GM21619 (cell line): ENCODE results near the gene HERPUD1.

Experiments used
- ATAC-seq: cut with Tn5 transposase; IDR thresholded peaks from one replicate; pipeline ENCODE4 v1.9.1; 2021; ENCODE audit not compliant: unreplicated experiment

HERPUD1 gene

DNA sequence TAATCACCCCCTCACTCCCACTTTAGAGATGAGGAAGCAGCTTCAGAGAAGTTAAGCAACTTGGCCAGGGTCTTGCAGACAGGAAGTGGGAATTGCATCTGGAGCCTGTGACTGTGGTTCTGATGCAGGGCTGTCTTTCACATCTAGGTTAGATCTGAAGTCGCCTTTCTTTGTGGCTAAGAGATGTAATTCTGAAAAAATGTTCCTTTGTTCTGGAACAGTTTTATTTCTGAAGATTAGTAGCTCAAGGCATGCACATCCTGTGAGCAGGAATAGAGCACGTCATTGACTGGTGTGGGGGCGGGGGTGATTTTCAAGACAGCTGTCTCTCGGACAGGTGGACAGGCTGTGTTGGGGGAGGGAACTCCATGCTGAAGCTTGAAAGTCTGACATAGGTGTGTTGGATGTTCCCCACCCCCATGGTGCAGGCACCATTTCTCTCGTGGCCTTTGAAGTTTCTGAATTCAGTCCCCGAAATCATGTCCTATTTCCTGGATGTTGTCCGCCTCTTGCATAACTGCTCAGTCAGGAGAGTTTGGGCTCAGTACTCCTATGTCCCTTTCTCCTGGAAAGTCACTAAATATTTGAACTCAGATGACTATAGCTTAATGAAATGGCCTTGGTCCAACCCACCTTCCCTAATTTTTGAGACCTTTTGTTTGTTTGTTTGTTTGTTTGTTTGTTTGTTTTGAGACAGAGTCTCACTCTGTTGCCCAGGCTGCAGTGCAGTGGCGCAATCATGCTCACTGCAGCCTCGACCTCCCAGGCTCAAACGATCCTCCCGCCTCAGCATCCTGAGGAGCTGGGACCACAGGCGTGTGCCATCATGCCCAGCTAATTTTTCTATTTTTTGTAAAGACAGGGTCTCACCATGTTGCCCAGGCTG is 21.0 kb upstream of the HERPUD1 start:
- ATAC-seq, result no peak

DNA sequence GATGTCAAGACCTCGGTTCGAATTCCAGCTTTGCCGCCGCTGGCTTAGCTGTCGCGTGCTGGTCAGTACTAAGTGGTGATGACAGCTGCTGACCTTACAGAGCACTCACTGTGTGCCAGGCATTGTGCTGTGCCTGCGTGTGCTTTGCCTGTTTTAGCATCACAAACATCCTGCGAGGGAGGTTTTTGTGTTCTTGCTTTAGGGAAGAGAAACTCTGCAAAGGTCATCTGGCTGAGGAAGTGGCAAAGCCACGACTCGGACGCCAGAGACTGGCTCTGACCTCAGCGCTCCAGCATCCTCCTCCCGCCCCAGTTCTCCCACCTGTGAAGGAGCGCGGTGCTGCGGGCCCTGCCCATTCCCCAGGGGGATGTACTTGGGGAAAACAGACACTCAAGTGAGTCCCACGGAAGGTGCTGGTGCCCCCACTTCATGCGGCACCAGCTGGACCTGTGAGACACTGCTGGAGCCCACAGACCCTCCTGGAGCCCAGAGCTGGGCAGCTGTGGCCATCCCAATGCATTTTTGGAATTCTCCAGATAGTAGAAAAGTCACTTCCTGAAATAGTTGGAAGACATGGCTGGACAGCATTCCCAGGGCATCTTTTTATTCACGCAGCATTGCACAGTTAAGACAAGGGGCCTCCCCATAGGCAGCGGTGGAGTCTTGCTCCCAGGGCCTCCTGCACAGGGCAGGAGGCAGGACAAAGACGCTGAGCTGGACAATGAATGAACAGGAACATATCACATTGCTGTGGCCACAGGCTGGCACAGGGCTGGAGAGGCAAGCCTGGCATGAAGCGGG is 20.0 kb upstream of the HERPUD1 start:
- ATAC-seq, result peak; percentile 63

GRCh38 chr16:56912746-56913708 is 18.9 kb upstream of the HERPUD1 start:
- no peak for ATAC-seq

GRCh38 chr16:56914896-56915295 is 17.0 kb upstream of the HERPUD1 start:
- no peak for ATAC-seq

- no peak for ATAC-seq
These were observed 16.4 kb upstream of the HERPUD1 start for GRCh38 chr16:56915336-56916119.

DNA sequence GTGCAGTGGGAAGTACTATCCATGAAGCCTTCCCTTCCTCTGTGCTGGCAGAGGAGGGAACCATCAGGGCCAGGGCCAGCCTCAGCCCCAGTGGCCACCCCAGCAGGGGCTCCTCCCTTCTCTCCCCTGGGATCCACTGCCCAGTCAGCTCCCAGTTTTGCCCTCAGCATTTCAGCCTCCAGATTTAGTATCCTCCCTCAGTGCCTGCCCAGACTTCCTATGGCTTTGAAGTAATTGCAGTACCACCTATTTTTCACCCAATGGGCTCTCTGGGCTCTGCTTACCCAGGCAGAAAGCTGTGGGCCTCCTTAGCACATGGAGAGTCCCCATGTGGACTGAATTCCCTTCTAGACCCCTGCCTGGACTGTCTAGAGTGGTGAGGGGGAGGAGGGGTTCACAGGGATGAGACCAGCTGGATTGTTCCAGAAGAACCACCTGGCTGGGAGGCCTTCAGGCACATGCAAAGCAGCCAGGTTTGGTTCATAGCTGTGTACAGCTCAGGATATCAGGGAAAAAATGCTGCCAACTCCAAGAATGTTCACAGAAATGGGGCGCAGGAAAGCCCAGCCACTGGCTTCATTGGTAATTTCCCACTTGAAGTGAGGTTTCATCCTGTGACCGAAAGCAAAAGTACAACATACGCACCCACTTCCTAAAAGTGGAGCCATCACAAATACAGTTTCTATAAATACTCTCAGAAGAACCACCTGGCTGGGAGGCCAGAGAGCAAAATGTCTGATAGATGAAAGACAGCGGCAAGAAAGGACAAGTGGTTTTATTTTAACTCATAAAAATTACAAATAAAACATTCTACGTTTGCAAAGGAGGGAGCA is 15.2 kb upstream of the HERPUD1 start:
- peak; percentile 62 for ATAC-seq

DNA sequence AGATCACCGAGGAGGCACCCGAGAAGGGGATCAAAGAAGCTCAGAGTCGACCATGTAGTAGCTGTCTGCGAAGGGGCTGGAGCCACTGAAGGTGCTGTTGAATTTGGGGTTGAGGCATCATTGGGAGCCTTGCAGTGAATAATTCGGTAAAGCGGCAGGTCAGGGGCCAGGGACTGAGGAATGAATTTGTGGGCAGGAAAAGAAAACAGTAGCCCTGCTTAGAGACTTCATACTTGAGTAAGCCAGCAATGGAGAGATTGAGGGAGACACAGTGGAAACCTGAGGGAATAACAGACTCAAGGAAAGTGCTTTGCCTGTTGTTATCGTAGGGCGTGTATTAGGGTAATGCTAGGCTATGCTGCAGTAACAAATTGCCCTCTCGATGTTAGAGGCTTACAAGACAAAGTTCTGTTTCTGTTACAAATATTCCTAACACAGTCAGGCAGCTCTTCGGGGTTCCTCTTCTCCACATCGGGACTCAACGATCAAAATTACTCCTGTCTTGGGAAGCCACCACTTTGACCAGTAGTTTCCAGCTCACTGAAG is 13.4 kb upstream of the HERPUD1 start:
- no peak for ATAC-seq

DNA sequence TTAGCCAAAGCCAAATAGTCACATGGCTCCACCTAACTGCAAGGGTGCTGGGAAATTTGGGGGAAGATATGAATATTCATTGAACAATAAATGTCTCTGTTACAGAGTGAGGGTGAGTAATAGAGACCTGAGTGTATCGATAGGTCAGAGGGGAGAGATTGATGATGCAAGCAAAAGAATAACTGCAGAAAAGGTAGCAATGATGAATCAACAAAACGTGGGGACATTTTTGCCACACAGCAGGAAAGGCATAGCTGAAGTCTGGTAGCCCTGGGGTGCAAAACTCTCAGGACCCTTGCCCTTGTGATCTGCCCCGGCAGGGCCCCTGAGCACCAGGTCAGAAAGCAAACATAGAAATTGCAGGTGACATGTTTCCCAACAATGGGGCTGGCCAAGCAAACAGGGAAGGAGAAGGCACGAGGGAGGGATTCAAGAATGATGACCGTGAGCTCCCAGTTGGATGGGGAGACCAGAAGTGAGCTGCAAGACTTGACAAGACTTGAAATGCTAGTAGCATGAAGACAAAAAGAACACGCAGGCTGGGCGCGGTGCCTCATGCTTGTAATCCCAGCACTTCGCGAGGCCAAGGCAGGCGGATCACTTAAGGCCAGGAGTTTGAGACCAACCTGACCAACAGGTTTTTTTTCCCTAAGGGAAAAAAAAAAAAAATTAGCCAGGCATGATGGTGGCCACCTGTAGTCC is 12.7 kb upstream of the HERPUD1 start:
- ATAC-seq, result no peak

DNA sequence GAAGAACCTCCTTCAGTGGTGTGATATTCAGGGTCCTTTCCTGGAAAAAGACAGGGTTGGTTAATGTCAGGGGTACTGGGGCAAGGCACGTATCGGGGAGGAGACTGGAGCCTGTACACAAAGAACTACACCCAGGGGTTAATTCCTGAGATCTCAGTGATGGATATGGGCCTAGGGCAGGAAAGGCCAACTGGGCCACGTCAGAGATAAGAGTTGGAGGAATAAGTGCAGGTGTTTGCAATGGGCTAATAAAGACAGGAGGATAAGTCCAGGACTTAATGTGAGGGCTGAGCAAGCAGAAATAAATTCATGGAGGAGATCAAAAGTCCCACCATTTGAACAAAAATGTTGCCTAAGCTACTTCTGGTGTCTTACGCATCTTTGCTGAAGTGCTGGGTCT is 10.4 kb upstream of the HERPUD1 start:
- ATAC-seq, result no peak

- ATAC-seq, result no peak
These were observed 8.4 kb upstream of the HERPUD1 start for GRCh38 chr16:56923481-56924091.

DNA sequence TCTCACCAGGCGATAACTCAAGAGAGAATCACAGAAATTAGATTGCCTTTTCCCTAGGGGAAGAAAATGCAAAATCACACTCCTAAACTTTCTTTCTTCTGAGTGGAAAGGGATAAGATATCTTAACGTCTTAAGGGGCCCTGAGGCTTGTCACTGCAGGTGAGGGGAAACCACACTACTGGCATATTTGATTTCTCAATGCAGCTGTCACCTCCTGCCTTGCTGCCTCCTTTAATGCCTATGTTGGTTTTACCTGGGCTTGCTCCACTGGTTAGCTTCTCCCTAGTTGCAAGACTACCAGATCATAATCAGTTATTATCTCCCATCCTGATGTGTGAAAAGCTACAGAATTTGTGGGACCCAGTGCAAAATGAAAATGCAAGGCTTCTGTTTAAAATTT is 4.5 kb upstream of the HERPUD1 start:
- no peak for ATAC-seq

DNA sequence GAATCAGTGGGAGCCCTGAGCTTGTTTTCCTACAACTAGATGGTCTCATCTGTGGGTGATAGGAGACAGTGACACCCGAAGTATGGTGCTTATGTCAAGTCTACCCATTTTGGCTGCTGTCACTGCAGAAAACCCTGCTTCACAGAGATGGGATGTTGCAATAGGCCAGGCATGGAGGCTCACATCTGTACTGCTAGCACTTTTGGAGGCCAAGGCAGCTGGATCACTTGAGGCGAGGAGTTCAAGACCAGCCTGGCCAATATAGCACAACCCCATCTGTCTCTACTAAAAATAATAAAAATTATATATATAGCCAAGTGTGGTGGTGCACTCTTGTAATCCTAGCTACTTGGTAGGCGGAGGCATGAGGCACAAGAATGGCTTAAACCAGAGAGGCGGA is 2.3 kb upstream of the HERPUD1 start:
- no peak for ATAC-seq

GRCh38 chr16:56930486-56931270 is 1.3 kb upstream of the HERPUD1 start:
- ATAC-seq, result no peak

GRCh38 chr16:56931271-56931891 is 561 bp upstream of the HERPUD1 start:
- peak; percentile 41 for ATAC-seq

DNA sequence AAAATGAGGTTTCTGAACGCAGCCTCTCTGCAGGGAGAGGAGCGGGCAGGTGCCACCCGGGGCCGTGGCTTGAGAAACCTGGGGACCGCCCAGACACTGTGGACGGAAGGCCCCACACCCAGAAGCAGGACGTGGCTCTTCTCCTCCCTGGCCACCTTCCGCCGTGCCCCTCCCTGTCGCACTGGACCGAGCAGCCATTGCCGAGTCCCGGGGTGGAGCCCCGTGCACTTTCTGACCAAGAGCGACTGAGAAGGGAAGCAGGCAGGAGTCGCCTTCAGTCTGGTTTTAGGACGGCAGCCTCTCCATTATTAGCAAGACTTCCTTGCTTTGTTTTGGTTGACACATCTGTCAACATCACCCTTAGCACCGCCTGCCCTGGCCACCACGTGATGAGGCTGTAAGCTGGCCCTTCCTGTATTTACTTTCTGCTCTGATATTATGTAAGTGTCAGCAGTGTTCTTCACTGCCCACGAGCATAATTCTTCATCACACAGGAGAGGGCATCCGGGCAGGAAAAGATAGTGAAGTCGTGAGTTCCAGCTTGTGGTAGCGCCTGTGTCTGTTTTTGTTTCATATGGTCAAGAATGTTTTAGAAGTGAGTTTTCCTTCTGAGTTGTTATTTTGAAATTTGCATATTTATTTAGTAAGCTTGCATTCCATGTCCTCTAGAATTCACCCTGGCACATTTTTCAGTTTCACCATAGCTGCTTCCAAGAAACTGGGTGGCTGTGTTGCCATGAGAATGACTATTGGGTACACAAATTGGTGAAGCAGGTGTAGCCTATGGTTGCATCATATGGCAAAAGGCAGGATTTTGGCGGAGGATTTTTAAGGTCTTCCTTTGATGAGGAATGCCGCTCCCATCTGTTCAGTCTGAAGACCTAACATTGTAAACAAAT is 1.0 kb downstream of the HERPUD1 start:
- ATAC-seq, result peak; percentile 12
